Measurements from ENCODE around the gene AFF3. TPM values are rescaled to one million over a fixed set of nuclear protein-coding genes. Genes with fewer than 3 reads are reported as not detected.
"Not testable (repeated sequence)": the region's sequence is repeated elsewhere in the genome, so short reads cannot be mapped to it uniquely, and the experiment has no call there.

AFF3 gene
- total RNA-seq, 3 donors from 2014 or later, result 4.2 to 56.6 (median 5.2) TPM

- Histone ChIP-seq H3K4me3 (no peak overlapping the region), H3K9me3 (no peaks in the 10 kb centered on the region), H3K36me3 (ENCODE audit: low read depth) (no peaks in the 10 kb centered on the region), H3K4me1 (ENCODE audit: low read depth) (no peaks in the 10 kb centered on the region)
- TF ChIP-seq, protein P1, sequence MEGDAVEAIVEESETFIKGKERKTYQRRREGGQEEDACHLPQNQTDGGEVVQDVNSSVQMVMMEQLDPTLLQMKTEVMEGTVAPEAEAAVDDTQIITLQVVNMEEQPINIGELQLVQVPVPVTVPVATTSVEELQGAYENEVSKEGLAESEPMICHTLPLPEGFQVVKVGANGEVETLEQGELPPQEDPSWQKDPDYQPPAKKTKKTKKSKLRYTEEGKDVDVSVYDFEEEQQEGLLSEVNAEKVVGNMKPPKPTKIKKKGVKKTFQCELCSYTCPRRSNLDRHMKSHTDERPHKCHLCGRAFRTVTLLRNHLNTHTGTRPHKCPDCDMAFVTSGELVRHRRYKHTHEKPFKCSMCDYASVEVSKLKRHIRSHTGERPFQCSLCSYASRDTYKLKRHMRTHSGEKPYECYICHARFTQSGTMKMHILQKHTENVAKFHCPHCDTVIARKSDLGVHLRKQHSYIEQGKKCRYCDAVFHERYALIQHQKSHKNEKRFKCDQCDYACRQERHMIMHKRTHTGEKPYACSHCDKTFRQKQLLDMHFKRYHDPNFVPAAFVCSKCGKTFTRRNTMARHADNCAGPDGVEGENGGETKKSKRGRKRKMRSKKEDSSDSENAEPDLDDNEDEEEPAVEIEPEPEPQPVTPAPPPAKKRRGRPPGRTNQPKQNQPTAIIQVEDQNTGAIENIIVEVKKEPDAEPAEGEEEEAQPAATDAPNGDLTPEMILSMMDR (IDR thresholded peaks at IDR 0.05), result no peak
- intact Hi-C loops (cut with DNase I, micrococcal nuclease), result no loop called here
- ATAC-seq (no peak), DNase-seq (peak in 1 of 3 donors; percentile 26)
Measured at GRCh38 chr2:100105678-100106054, 36.7 kb downstream of the AFF3 start.

GRCh38 chr2:100104718-100105677 is 37.4 kb downstream of the AFF3 start:
- Histone ChIP-seq H3K36me3 (ENCODE audit: low read depth) (no peaks in the 10 kb centered on the region), H3K9me3 (no peaks in the 10 kb centered on the region), H3K4me1 (ENCODE audit: low read depth) (no peaks in the 10 kb centered on the region), H3K4me3 (no peak overlapping the region)
- TF ChIP-seq, protein P1 (IDR thresholded peaks at IDR 0.05), result no peak
- ATAC-seq (peak; percentile 38), DNase-seq (peak in 1 of 3 donors; percentile 30)
- intact Hi-C loops (cut with DNase I, micrococcal nuclease), result no loop called here

- H3K9me3 ChIP-seq; H3K4me1 ChIP-seq (ENCODE audit: low read depth); H3K4me3 ChIP-seq; intact Hi-C loops (cut with DNase I, micrococcal nuclease); H3K36me3 ChIP-seq (ENCODE audit: low read depth): not testable (repeated sequence)
- ATAC-seq, result peak; percentile 40
- DNase-seq, result peak in 1 of 3 donors; percentile 28
Measured at GRCh38 chr2:100104265-100104664, 38.1 kb downstream of the AFF3 start.

- DNase-seq, result not testable (repeated sequence)
Measured at GRCh38 chr2:100103527-100104252, 38.7 kb downstream of the AFF3 start.

GRCh38 chr2:100102466-100103180 is 39.8 kb downstream of the AFF3 start:
- peak; percentile 66 for ATAC-seq
- H3K4me1 ChIP-seq (ENCODE audit: low read depth); intact Hi-C loops (cut with DNase I, micrococcal nuclease); H3K9me3 ChIP-seq; H3K36me3 ChIP-seq (ENCODE audit: low read depth); H3K4me3 ChIP-seq; DNase-seq: not testable (repeated sequence)

More at GRCh38 chr2:100103527-100104252, 38.7 kb downstream of the AFF3 start:
- H3K4me1 ChIP-seq (ENCODE audit: low read depth); intact Hi-C loops (cut with DNase I, micrococcal nuclease); H3K4me3 ChIP-seq; H3K9me3 ChIP-seq; H3K36me3 ChIP-seq (ENCODE audit: low read depth): not testable (repeated sequence)
- ATAC-seq, result peak; percentile 8

DNA sequence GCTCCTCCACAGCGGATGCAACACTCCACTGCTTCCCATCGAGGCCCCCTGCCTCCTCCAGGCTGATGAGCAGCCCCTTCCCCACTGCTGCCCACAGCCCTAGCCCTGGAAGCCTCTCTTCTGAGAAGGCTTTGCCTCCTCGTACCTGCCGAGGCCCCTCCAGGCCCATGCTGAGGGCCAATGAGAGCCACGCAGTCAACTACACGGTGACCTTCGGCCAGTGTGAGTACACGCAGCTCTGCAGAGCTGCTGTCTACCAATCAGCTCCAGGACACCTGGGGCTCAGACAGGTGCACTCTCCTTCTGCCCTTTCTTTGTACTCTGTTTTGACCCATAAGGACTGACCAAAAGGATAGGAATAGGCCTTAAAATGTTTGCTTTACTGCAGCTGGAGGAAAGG is 43.5 kb downstream of the AFF3 start:
- H3K9me3 ChIP-seq; H3K36me3 ChIP-seq (ENCODE audit: low read depth); DNase-seq; H3K4me3 ChIP-seq; H3K4me1 ChIP-seq (ENCODE audit: low read depth); ATAC-seq; intact Hi-C loops (cut with DNase I, micrococcal nuclease): not testable (repeated sequence)

DNA sequence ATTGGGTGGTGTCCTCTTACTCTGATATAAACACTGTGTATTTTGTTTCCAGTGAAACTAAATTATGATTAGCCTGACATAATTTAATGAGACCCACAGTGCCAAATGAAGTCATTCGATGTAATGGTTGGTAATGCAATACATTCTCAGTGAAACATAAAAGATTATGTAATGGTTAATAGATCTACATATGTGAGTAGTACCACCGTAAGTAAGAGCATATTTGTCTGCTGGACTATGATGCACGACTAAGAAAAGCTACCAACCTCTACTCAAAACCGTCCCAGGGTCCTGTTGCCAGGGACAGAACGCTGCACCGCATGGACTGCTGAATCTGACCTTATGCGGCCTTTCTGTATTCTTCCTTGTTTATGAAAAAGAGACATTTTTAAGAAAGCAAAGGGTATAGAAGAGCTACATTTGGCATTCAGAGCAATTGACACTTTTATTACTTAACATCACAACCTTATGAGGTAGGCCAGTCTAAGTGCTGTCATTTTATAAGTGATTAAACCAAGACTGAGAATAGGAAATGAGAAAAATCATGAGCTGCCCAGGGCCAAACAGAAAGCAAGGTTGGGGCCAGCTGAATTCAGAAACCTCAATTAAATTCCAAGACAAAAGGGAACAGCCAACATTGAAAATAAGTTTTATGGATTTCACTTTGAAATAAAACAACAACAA is 44.6 kb downstream of the AFF3 start:
- intact Hi-C loops (cut with DNase I, micrococcal nuclease); H3K4me3 ChIP-seq; H3K4me1 ChIP-seq (ENCODE audit: low read depth); H3K36me3 ChIP-seq (ENCODE audit: low read depth); H3K9me3 ChIP-seq; DNase-seq; ATAC-seq: not testable (repeated sequence)

DNA sequence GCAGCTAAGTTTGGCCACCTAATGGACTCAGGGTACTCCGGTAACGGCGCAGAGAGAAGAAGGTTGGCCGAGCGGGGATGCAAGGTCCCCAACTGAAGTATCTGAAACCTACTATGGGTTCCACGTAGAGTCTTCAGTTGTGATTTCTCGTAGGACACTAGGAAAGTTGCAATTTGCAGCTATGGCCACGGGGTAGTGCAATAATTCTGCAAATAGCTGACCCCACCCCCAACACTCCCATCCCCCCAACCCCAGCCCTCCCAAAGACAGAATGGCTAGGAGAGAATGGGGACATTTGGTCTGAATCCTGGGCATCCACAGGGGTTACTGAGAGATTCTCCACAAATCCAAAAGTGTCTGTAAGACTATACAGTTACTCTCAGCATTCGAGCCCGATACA is 46.5 kb downstream of the AFF3 start:
- H3K9me3 ChIP-seq; H3K4me3 ChIP-seq; H3K4me1 ChIP-seq (ENCODE audit: low read depth); H3K36me3 ChIP-seq (ENCODE audit: low read depth); intact Hi-C loops (cut with DNase I, micrococcal nuclease); DNase-seq; ATAC-seq: not testable (repeated sequence)

DNA sequence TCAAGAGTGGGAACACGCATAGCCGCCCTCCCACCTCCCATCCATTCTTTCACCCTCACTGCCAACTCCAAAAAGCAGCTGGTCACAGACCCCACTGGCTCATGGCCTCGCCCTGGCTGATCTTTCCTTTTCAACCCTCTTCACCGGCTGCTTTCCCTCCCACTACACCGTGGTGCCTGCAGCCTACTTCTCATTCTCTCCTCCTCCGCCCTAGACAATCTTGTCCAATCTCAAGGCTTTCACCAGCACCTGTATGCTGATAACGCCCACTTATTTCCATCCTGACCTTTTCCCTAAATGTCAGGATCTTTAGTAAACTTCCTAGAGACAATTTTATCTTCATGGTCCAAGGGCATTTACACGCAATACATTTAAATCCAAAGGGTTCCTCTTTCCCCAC is 50.6 kb downstream of the AFF3 start:
- H3K4me3 ChIP-seq; ATAC-seq; DNase-seq; H3K4me1 ChIP-seq (ENCODE audit: low read depth); H3K36me3 ChIP-seq (ENCODE audit: low read depth); intact Hi-C loops (cut with DNase I, micrococcal nuclease); H3K9me3 ChIP-seq: not testable (repeated sequence)

GRCh38 chr2:100085744-100086143 is 56.6 kb downstream of the AFF3 start:
- DNase-seq; H3K9me3 ChIP-seq; intact Hi-C loops (cut with DNase I, micrococcal nuclease); ATAC-seq; H3K36me3 ChIP-seq (ENCODE audit: low read depth); H3K4me3 ChIP-seq; H3K4me1 ChIP-seq (ENCODE audit: low read depth): not testable (repeated sequence)
